ENCODE data around the gene ZNF101. TPM values are rescaled to one million over a fixed set of nuclear protein-coding genes. Genes with fewer than 3 reads are reported as not detected.

Gene ZNF101
- total RNA-seq, 1 experiment from 2014 or later, result 14.5 TPM

DNA sequence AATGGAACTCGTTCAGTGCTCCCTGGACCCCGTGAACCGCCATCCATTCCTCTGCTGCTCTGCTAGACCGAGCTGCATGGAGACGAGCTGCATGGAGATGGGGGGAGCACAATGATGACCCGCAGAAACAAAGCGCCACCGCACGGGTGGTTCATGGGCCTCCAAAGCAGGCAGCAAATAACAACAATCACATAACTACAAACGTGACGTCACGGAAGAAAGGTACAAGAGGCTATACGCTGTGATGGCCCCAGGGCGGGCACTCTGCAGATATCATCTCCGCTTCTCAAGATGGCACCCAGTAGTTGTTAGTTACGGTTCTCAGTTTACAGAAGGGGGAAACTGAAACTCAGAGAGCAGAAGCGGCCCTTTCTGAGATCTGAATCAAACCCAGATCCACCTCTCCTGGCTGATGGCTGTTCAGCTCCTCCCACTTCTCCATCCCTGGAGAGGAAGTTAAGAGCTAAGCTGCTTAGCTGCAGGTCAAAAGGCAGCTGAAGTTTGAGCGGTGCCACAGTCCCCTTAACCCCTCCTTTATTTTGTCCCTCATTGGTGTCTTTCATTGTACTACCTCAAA lies 6.9 kb upstream of the ZNF101 start:
- peaks cover 27% of the 10 kb centered on the region for H3K36me3 ChIP-seq (ENCODE audit: insufficient read depth, low read length, poor library complexity, severe bottlenecking)
- POLR2A ChIA-PET (ENCODE audit: low non-redundant PET), result interaction anchor here (0.7 kb wide), 1 partner anchor 130 kb away, joined by 8 read pairs; no protein-coding TSS in a partner anchor
- H3K9me3 ChIP-seq (ENCODE audit: low read depth, low read length, poor library complexity, severe bottlenecking), result no peaks in the 10 kb centered on the region
- CTCF ChIA-PET, result no interaction called here
- intact Hi-C loops (cut with micrococcal nuclease; ENCODE audit: unreplicated experiment), result no loop called here
- no peak overlapping the region for H3K27ac ChIP-seq (ENCODE audit: low read depth, low read length, poor library complexity, severe bottlenecking)
- DNase-seq (ENCODE audit: low spot score), result peak; percentile 18
- peaks cover 12% of the 10 kb centered on the region for H3K4me1 ChIP-seq (ENCODE audit: insufficient read depth, low read length, poor library complexity, severe bottlenecking)
- peak overlapping the region; percentile 86 for H3K4me3 ChIP-seq (ENCODE audit: low read depth, low read length, poor library complexity, severe bottlenecking)
- TF ChIP-seq CTCF (conservative IDR thresholded peaks at IDR 0.05; ENCODE audit: low read depth, low read length), result no peak
- no peak for TF ChIP-seq EZH2 (IDR thresholded peaks at IDR 0.05; ENCODE audit: borderline replicate concordance, low read depth, low read length, poor library complexity, severe bottlenecking)
- H3K27me3 ChIP-seq (replicated peaks; ENCODE audit: insufficient read depth, low read depth, low read length, poor library complexity), result no peaks in the 10 kb centered on the region
- no TSS peak for BruUV-seq (replicated peaks)

- TSS peak; percentile 73 for BruUV-seq (replicated peaks)
- Histone ChIP-seq H3K27ac (ENCODE audit: low read depth, low read length, poor library complexity, severe bottlenecking) (peak overlapping the region; percentile 93), H3K4me3 (ENCODE audit: low read depth, low read length, poor library complexity, severe bottlenecking) (peak overlapping the region; percentile 86), H3K36me3 (ENCODE audit: insufficient read depth, low read length, poor library complexity, severe bottlenecking) (peaks cover 21% of the 10 kb centered on the region), H3K27me3 (replicated peaks; ENCODE audit: insufficient read depth, low read depth, low read length, poor library complexity) (no peaks in the 10 kb centered on the region), H3K9me3 (ENCODE audit: low read depth, low read length, poor library complexity, severe bottlenecking) (no peaks in the 10 kb centered on the region), H3K4me1 (ENCODE audit: insufficient read depth, low read length, poor library complexity, severe bottlenecking) (peaks cover 12% of the 10 kb centered on the region)
- ChIA-PET CTCF (no interaction called here), POLR2A (ENCODE audit: low non-redundant PET) (interaction anchor here (0.7 kb wide), 1 partner anchor 130 kb away, joined by 8 read pairs; no protein-coding TSS in a partner anchor)
- intact Hi-C loops (cut with micrococcal nuclease; ENCODE audit: unreplicated experiment), result no loop called here
- no peak for DNase-seq (ENCODE audit: low spot score)
- TF ChIP-seq EZH2 (IDR thresholded peaks at IDR 0.05; ENCODE audit: borderline replicate concordance, low read depth, low read length, poor library complexity, severe bottlenecking), result no peak
- TF ChIP-seq CTCF (conservative IDR thresholded peaks at IDR 0.05; ENCODE audit: low read depth, low read length), result no peak
Observed at GRCh38 chr19:19662344-19662743, 6.3 kb upstream of the ZNF101 start.

- H3K4me3 ChIP-seq (ENCODE audit: low read depth, low read length, poor library complexity, severe bottlenecking), result peak overlapping the region; percentile 86
- intact Hi-C loops (cut with micrococcal nuclease; ENCODE audit: unreplicated experiment), result no loop called here
- H3K9me3 ChIP-seq (ENCODE audit: low read depth, low read length, poor library complexity, severe bottlenecking), result no peaks in the 10 kb centered on the region
- peaks cover 19% of the 10 kb centered on the region for H3K36me3 ChIP-seq (ENCODE audit: insufficient read depth, low read length, poor library complexity, severe bottlenecking)
- BruUV-seq (replicated peaks), result no TSS peak
- CTCF ChIA-PET, result no interaction called here
- no peak for DNase-seq (ENCODE audit: low spot score)
- peaks cover 12% of the 10 kb centered on the region for H3K4me1 ChIP-seq (ENCODE audit: insufficient read depth, low read length, poor library complexity, severe bottlenecking)
- peak overlapping the region; percentile 93 for H3K27ac ChIP-seq (ENCODE audit: low read depth, low read length, poor library complexity, severe bottlenecking)
- TF ChIP-seq CTCF (conservative IDR thresholded peaks at IDR 0.05; ENCODE audit: low read depth, low read length), result no peak
- TF ChIP-seq EZH2 (IDR thresholded peaks at IDR 0.05; ENCODE audit: borderline replicate concordance, low read depth, low read length, poor library complexity, severe bottlenecking), result no peak
- POLR2A ChIA-PET (ENCODE audit: low non-redundant PET), result no interaction called here
- no peaks in the 10 kb centered on the region for H3K27me3 ChIP-seq (replicated peaks; ENCODE audit: insufficient read depth, low read depth, low read length, poor library complexity)
Observed at GRCh38 chr19:19662871-19663255, 5.8 kb upstream of the ZNF101 start.

Data from A673 (cell line).